Dermis microvascular lymphatic vessel endothelial cell (primary cell): Measurements from ENCODE around the gene FMN2. TPM values are rescaled to one million over a fixed set of nuclear protein-coding genes. Genes with fewer than 3 reads are reported as not detected.
"Not testable (repeated sequence)": the region's sequence is repeated elsewhere in the genome, so short reads cannot be mapped to it uniquely, and the experiment has no call there.

ENCODE experiments used
- DNase-seq, 2 donors: peaks; one replicate each; pipeline versions ENCODE4 v3.0.0 to v3.0.0-alpha.2; 2010; ENCODE audit warnings: low read depth in 2 of 2
- total RNA-seq: library from RNA; depleted of rRNA; stranded (reverse); fragments of >200 nt; gene quantifications from 2 replicates; pipeline ENCODE4 v1.2.1, GENCODE V29; 2014

Gene FMN2
- total RNA-seq, 1 donor from 2014 or later, result not detected

- no peak for DNase-seq
These were observed 218.7 kb downstream of the FMN2 start for GRCh38 chr1:240310226-240310925.

GRCh38 chr1:240312872-240313271 lies 221.2 kb downstream of the FMN2 start:
- no peak for DNase-seq

GRCh38 chr1:240314845-240315801 lies 223.4 kb downstream of the FMN2 start:
- DNase-seq, result no peak

- DNase-seq, result no peak
These were observed 228.3 kb downstream of the FMN2 start for GRCh38 chr1:240319998-240320397.

GRCh38 chr1:240320659-240321058 lies 229.0 kb downstream of the FMN2 start:
- DNase-seq, result no peak

GRCh38 chr1:240322943-240323342 lies 231.3 kb downstream of the FMN2 start:
- DNase-seq, result no peak

- not testable (repeated sequence) for DNase-seq
These were observed 236.7 kb downstream of the FMN2 start for GRCh38 chr1:240328382-240328781.

- DNase-seq, result no peak
These were observed 237.8 kb downstream of the FMN2 start for GRCh38 chr1:240329443-240329842.

GRCh38 chr1:240332672-240333071 lies 241.0 kb downstream of the FMN2 start:
- no peak for DNase-seq

GRCh38 chr1:240337781-240338180 lies 246.1 kb downstream of the FMN2 start:
- no peak for DNase-seq

GRCh38 chr1:240338837-240339236 lies 247.2 kb downstream of the FMN2 start:
- no peak for DNase-seq

GRCh38 chr1:240341365-240342250 lies 249.9 kb downstream of the FMN2 start:
- no peak for DNase-seq

GRCh38 chr1:240342251-240342625 lies 250.6 kb downstream of the FMN2 start:
- DNase-seq, result no peak

GRCh38 chr1:240343045-240343444 lies 251.4 kb downstream of the FMN2 start:
- no peak for DNase-seq

- no peak for DNase-seq
These were observed 252.3 kb downstream of the FMN2 start for GRCh38 chr1:240343966-240344365.

GRCh38 chr1:240344918-240345317 lies 253.2 kb downstream of the FMN2 start:
- no peak for DNase-seq

GRCh38 chr1:240349695-240350094 lies 258.0 kb downstream of the FMN2 start:
- DNase-seq, result no peak

GRCh38 chr1:240350910-240351331 lies 259.2 kb downstream of the FMN2 start:
- no peak for DNase-seq

- DNase-seq, result no peak
These were observed 260.0 kb downstream of the FMN2 start for GRCh38 chr1:240351690-240352089.

GRCh38 chr1:240352769-240353168 lies 261.1 kb downstream of the FMN2 start:
- no peak for DNase-seq

GRCh38 chr1:240356568-240356967 lies 264.9 kb downstream of the FMN2 start:
- no peak for DNase-seq

- DNase-seq, result no peak
These were observed 270.4 kb downstream of the FMN2 start for GRCh38 chr1:240362046-240362445.
